ENCODE data around the gene ANKRD37. TPM values are rescaled to one million over a fixed set of nuclear protein-coding genes. Genes with fewer than 3 reads are reported as not detected.

The ANKRD37 gene
- total and polyA plus RNA-seq, 9 donors, result 6.3 to 72.8 (median 16.2) TPM

GRCh38 chr4:185424905-185425646 lies 28.4 kb downstream of the ANKRD37 start:
- H3K9me3 ChIP-seq, result no peaks in the 10 kb centered on the region
- peak overlapping the region; percentile 61 to 91 for H3K27ac ChIP-seq
- peak in 1 of 5 donors; percentile 24 for DNase-seq
- no peaks in the 10 kb centered on the region for H3K27me3 ChIP-seq
- WGBS, 3 donors, result 12 to 17% (median 14%) methylated on average over 13 of the region's 13 CpGs
- peaks cover 8% of the 10 kb centered on the region for H3K4me1 ChIP-seq (ENCODE audit: insufficient read depth)
- no peaks in the 10 kb centered on the region for H3K36me3 ChIP-seq
- no peak for TF ChIP-seq CTCF (IDR thresholded peaks at IDR 0.05)
- intact Hi-C loops (cut with DNase I), result no loop called here
- H3K4me3 ChIP-seq, result peak overlapping the region; percentile 71

GRCh38 chr4:185425647-185426352 lies 29.2 kb downstream of the ANKRD37 start, which contains the start of gene UFSP2:
Gene UFSP2, minus strand, starts transcription at chr4:185425964. Its CDS starts 96 bp downstream, at chr4:185425868.
- H3K27ac ChIP-seq, result peak within 1 kb of the TSS; percentile 61 to 91
- no peaks in the 10 kb centered on the region for H3K9me3 ChIP-seq
- DNase-seq, result peak; percentile 85 to 93 (median 91)
- WGBS, 3 donors, result 0% methylated on average over 60 to 66 of the region's 66 CpGs
- H3K4me1 ChIP-seq (ENCODE audit: insufficient read depth), result peaks cover 8% of the 10 kb centered on the region
- H3K4me3 ChIP-seq, result peak within 1 kb of the TSS; percentile 71
- no peaks in the 10 kb centered on the region for H3K36me3 ChIP-seq
- H3K27me3 ChIP-seq, result no peaks in the 10 kb centered on the region
- TF ChIP-seq POLR2A (IDR thresholded peaks at IDR 0.05) (peak; percentile 89), CTCF (IDR thresholded peaks at IDR 0.05) (peak in 1 of 3 donors; percentile 36), EP300 (IDR thresholded peaks at IDR 0.05) (peak; percentile 10)
- intact Hi-C loops (cut with DNase I), result no loop called here

- no peak overlapping the region for H3K4me3 ChIP-seq
- TF ChIP-seq POLR2A (IDR thresholded peaks at IDR 0.05) (no peak), CTCF (IDR thresholded peaks at IDR 0.05) (no peak), EP300 (IDR thresholded peaks at IDR 0.05) (no peak)
- H3K27me3 ChIP-seq, result no peaks in the 10 kb centered on the region
- no peak overlapping the region for H3K27ac ChIP-seq
- intact Hi-C loops (cut with DNase I), result no loop called here
- H3K9me3 ChIP-seq, result no peaks in the 10 kb centered on the region
- 87 to 90% (median 89%) methylated on average over 22 of the region's 22 CpGs for WGBS, 3 donors
- no peak for DNase-seq
- no peaks in the 10 kb centered on the region for H3K36me3 ChIP-seq
- H3K4me1 ChIP-seq (ENCODE audit: insufficient read depth), result peaks cover 5% of the 10 kb centered on the region
Measured at GRCh38 chr4:185426960-185427688, 30.5 kb downstream of the ANKRD37 start.

GRCh38 chr4:185429660-185430059 lies 33.0 kb downstream of the ANKRD37 start:
- H3K27ac ChIP-seq, result no peak overlapping the region
- DNase-seq, result no peak
- no peaks in the 10 kb centered on the region for H3K9me3 ChIP-seq
- H3K4me1 ChIP-seq (ENCODE audit: insufficient read depth), result peaks cover 2% of the 10 kb centered on the region
- H3K4me3 ChIP-seq, result no peak overlapping the region
- WGBS, 3 donors, result 61 to 73% (median 73%) methylated on average over 5 of the region's 5 CpGs
- no peaks in the 10 kb centered on the region for H3K27me3 ChIP-seq
- intact Hi-C loops (cut with DNase I), result no loop called here
- TF ChIP-seq EP300 (IDR thresholded peaks at IDR 0.05) (no peak), CTCF (IDR thresholded peaks at IDR 0.05) (no peak), POLR2A (IDR thresholded peaks at IDR 0.05) (no peak)
- H3K36me3 ChIP-seq, result no peaks in the 10 kb centered on the region

Data from ovary (tissue), 9 donors.